Neural cell (in vitro differentiated cells): ENCODE measurements around the gene ITGA8. TPM values are rescaled to one million over a fixed set of nuclear protein-coding genes. Genes with fewer than 3 reads are reported as not detected.

ENCODE experiments used
- H2AFZ ChIP-seq: fragments of 200-600, 300-800 bp; sonication (generic), shearing (Covaris generic); 2 replicates; pipeline ENCODE4 v1.6.0; 2014; ENCODE audit warnings: low read depth, mild to moderate bottlenecking, antibody characterized with exemption, low read length, moderate library complexity
- H3F3A ChIP-seq: fragments of 200-600 bp; shearing (Covaris generic); 2 replicates; pipeline ENCODE4 v1.6.1; 2016; ENCODE audit warnings: mild to moderate bottlenecking, moderate library complexity, mixed read lengths, antibody characterized with exemption, low read length; ENCODE audit not compliant: insufficient read depth, poor library complexity, severe bottlenecking
- H3K27ac ChIP-seq: fragments of 200-600, 300-800 bp; sonication (generic), shearing (Covaris generic); 2 replicates; pipeline ENCODE4 v1.5.1; 2014; ENCODE audit warnings: mild to moderate bottlenecking, low read length, moderate library complexity
- H3K27me3 ChIP-seq: fragments of 300-800, 200-600 bp; sonication (generic), shearing (Covaris generic); 2 replicates; pipeline ENCODE4 v1.6.0; 2014; ENCODE audit warnings: mild to moderate bottlenecking, low read depth, low read length, moderate library complexity; ENCODE audit not compliant: insufficient read depth
- H3K36me3 ChIP-seq: fragments of 300-800, 200-600 bp; sonication (generic), shearing (Covaris generic); 2 replicates; pipeline ENCODE4 v1.5.1; 2014; ENCODE audit warnings: mild to moderate bottlenecking, antibody characterized with exemption, low read length, moderate library complexity; ENCODE audit not compliant: insufficient read depth
- H3K4me2 ChIP-seq: fragments of 300-800, 200-600 bp; sonication (generic), shearing (Covaris generic); 2 replicates; pipeline ENCODE4 v1.6.0; 2014; ENCODE audit warnings: mild to moderate bottlenecking, low read length
- H3K4me3 ChIP-seq: fragments of 300-800, 200-600 bp; sonication (generic), shearing (Covaris generic); 2 replicates; pipeline ENCODE4 v1.5.1; 2014; ENCODE audit warnings: mild to moderate bottlenecking, low read length, moderate library complexity
- H3K79me2 ChIP-seq: fragments of 200-600 bp; shearing (Covaris generic); replicated peaks from 2 replicates; pipeline ENCODE4 v1.6.0; 2014; ENCODE audit warnings: mild to moderate bottlenecking, low read length, moderate library complexity; ENCODE audit not compliant: insufficient read depth
- H3K9ac ChIP-seq: fragments of 300-800, 200-600 bp; sonication (generic), shearing (Covaris generic); 2 replicates; pipeline ENCODE4 v1.6.1; 2016; ENCODE audit warnings: mild to moderate bottlenecking, low read length, mixed read lengths
- H3K9me2 ChIP-seq: fragments of 200-600 bp; shearing (Covaris generic); 2 replicates; pipeline ENCODE4 v1.6.1; 2016; ENCODE audit warnings: mild to moderate bottlenecking, low read length, mixed read lengths; ENCODE audit not compliant: insufficient read depth
- H3K9me3 ChIP-seq: fragments of 200-600, 300-800 bp; sonication (generic), shearing (Covaris generic); 2 replicates; pipeline ENCODE4 v1.6.1; 2016; ENCODE audit warnings: mild to moderate bottlenecking, mixed run types, low read length, moderate library complexity, mixed read lengths
- H4K20me1 ChIP-seq: fragments of 200-600 bp; shearing (Covaris generic); 2 replicates; pipeline ENCODE4 v1.6.1; 2016; ENCODE audit warnings: mild to moderate bottlenecking, mixed run types; ENCODE audit not compliant: insufficient read depth
- CTCF ChIP-seq: fragments of 450-650 bp; IDR thresholded peaks from 2 replicates; pipeline ENCODE4 v1.5.1; 2014; ENCODE audit warnings: antibody characterized with exemption, mild to moderate bottlenecking, moderate library complexity; ENCODE audit not compliant: poor library complexity, severe bottlenecking
- EP300 ChIP-seq: fragments of 450-650 bp; conservative IDR thresholded peaks from 2 replicates; pipeline ENCODE4 v1.6.1; 2014; ENCODE audit warnings: antibody characterized with exemption, mild to moderate bottlenecking, moderate library complexity; ENCODE audit not compliant: poor library complexity, severe bottlenecking
- EZH2 ChIP-seq: fragments of 200-600, 300-800 bp; shearing (Covaris generic), sonication (generic); IDR thresholded peaks from 2 replicates; pipeline ENCODE4 v1.6.1; 2014; ENCODE audit warnings: antibody characterized with exemption, low read length, borderline replicate concordance, mild to moderate bottlenecking; ENCODE audit not compliant: insufficient read depth, poor library complexity, severe bottlenecking
- MXI1 ChIP-seq: fragments of 450-650 bp; conservative IDR thresholded peaks from 2 replicates; pipeline ENCODE4 v1.6.1; 2014; ENCODE audit warnings: antibody characterized with exemption, mild to moderate bottlenecking; ENCODE audit not compliant: poor library complexity, severe bottlenecking
- POLR2AphosphoS5 ChIP-seq: IDR thresholded peaks from 2 replicates; pipeline ENCODE4 v1.6.1; 2012
- RAD21 ChIP-seq: fragments of 450-650 bp; conservative IDR thresholded peaks from 2 replicates; pipeline ENCODE4 v1.6.1; 2014; ENCODE audit warnings: antibody characterized with exemption, mild to moderate bottlenecking, moderate library complexity
- REST ChIP-seq: IDR thresholded peaks from 2 replicates; pipeline ENCODE4 v1.6.1; 2012; ENCODE audit warnings: borderline replicate concordance
- SMC3 ChIP-seq: fragments of 450-650 bp; conservative IDR thresholded peaks from 2 replicates; pipeline ENCODE4 v1.6.1; 2014; ENCODE audit warnings: antibody characterized with exemption, mild to moderate bottlenecking, moderate library complexity; ENCODE audit not compliant: poor library complexity
- TAF1 ChIP-seq: IDR thresholded peaks from 2 replicates; pipeline ENCODE4 v1.6.1; 2012; ENCODE audit warnings: low read depth
- polyA plus RNA-seq: library from polyadenylated mRNA; depleted of rRNA; stranded (reverse); fragments of >200 nt; gene quantifications from 2 replicates; pipeline ENCODE4 v1.2.3, GENCODE V29; 2014

Gene ITGA8
- polyA plus RNA-seq, 1 donor from 2014 or later: 0.11 TPM

GRCh38 chr10:15504101-15504840, 215.5 kb downstream of the ITGA8 start:
- H4K20me1 ChIP-seq: no peaks in the 10 kb centered on the region
- no peaks in the 10 kb centered on the region for H3K79me2 ChIP-seq
- H3K9ac ChIP-seq: no peak overlapping the region
- no peaks in the 10 kb centered on the region for H3F3A ChIP-seq
- no peaks in the 10 kb centered on the region for H3K27me3 ChIP-seq
- H3K4me2 ChIP-seq: no peak overlapping the region
- H3K9me2 ChIP-seq: no peaks in the 10 kb centered on the region
- no peaks in the 10 kb centered on the region for H3K9me3 ChIP-seq
- no peaks in the 10 kb centered on the region for H3K36me3 ChIP-seq
- TF ChIP-seq TAF1: no peak
- TF ChIP-seq EZH2: no peak
- TF ChIP-seq REST: no peak
- no peak for TF ChIP-seq SMC3
- TF ChIP-seq EP300: no peak
- TF ChIP-seq RAD21: no peak
- no peak for TF ChIP-seq CTCF
- no peak for TF ChIP-seq MXI1
- TF ChIP-seq POLR2AphosphoS5: no peak
- no peak overlapping the region for H2AFZ ChIP-seq
- H3K27ac ChIP-seq: no peak overlapping the region
- no peak overlapping the region for H3K4me3 ChIP-seq

- Histone ChIP-seq H3K27ac (no peak overlapping the region), H4K20me1 (no peaks in the 10 kb centered on the region), H3K9ac (no peak overlapping the region), H3K4me2 (no peak overlapping the region), H3K36me3 (no peaks in the 10 kb centered on the region), H3K79me2 (no peaks in the 10 kb centered on the region), H3K4me3 (no peak overlapping the region), H3K27me3 (no peaks in the 10 kb centered on the region), H2AFZ (no peak overlapping the region), H3F3A (no peaks in the 10 kb centered on the region), H3K9me3 (no peaks in the 10 kb centered on the region), H3K9me2 (no peaks in the 10 kb centered on the region)
- TF ChIP-seq TAF1 (no peak), MXI1 (no peak), SMC3 (no peak), REST (no peak), EZH2 (no peak), EP300 (no peak), POLR2AphosphoS5 (no peak), RAD21 (no peak), CTCF (no peak)
Measured at GRCh38 chr10:15494850-15495506, 224.7 kb downstream of the ITGA8 start.
